ENCODE data around the gene SMARCD2. TPM values are rescaled to one million over a fixed set of nuclear protein-coding genes. Genes with fewer than 3 reads are reported as not detected.
"Not testable (repeated sequence)": the region's sequence is repeated elsewhere in the genome, so short reads cannot be mapped to it uniquely, and the experiment has no call there.

The SMARCD2 gene
- 29.2 TPM for total RNA-seq
- long read RNA-seq, transcript SMARCD2-203 (13 exons, 2,716 nt): major isoform, 19 of 22 reads
- long read RNA-seq, partial matches to known transcripts: 0 of 22 reads
- long read RNA-seq, other reads (novel, unspliced or antisense): 3 of 22 reads

GRCh38 chr17:63842540-63843386, at the start of gene SMARCD2:
TSS of gene SMARCD2 (minus strand) at chr17:63842685. CDS start at chr17:63842674, 11 bp downstream.
- intact Hi-C loops (cut with DNase I): no loop called here
- DNase-seq (ENCODE audit: missing footprints) (peak; percentile 99), ATAC-seq (peak; percentile 84)

GRCh38 chr17:63889026-63889848, 46.8 kb upstream of the SMARCD2 start:
- DNase-seq (ENCODE audit: missing footprints); intact Hi-C loops (cut with DNase I): not testable (repeated sequence)
- ATAC-seq: peak; percentile 73

GRCh38 chr17:63885119-63885518, 42.6 kb upstream of the SMARCD2 start:
- intact Hi-C loops (cut with DNase I); DNase-seq (ENCODE audit: missing footprints); ATAC-seq: not testable (repeated sequence)

GRCh38 chr17:63882626-63883126, 40.2 kb upstream of the SMARCD2 start:
- DNase-seq (ENCODE audit: missing footprints); ATAC-seq; intact Hi-C loops (cut with DNase I): not testable (repeated sequence)

- DNase-seq (ENCODE audit: missing footprints) (no peak), ATAC-seq (peak; percentile 49)
- intact Hi-C loops (cut with DNase I): no loop called here
Measured at GRCh38 chr17:63881935-63882601, 39.6 kb upstream of the SMARCD2 start, which contains the start of gene GH2. TSS of gene GH2 (minus strand) at chr17:63881944. CDS start at chr17:63881801, 143 bp downstream.

- DNase-seq (ENCODE audit: missing footprints); intact Hi-C loops (cut with DNase I): not testable (repeated sequence)
- ATAC-seq: peak; percentile 58
Measured at GRCh38 chr17:63881337-63881736, 38.9 kb upstream of the SMARCD2 start.

- DNase-seq (ENCODE audit: missing footprints): no peak
- intact Hi-C loops (cut with DNase I): no loop called here
- ATAC-seq: no peak
Measured at GRCh38 chr17:63880706-63881105, 38.2 kb upstream of the SMARCD2 start.

- ATAC-seq; DNase-seq (ENCODE audit: missing footprints); intact Hi-C loops (cut with DNase I): not testable (repeated sequence)
Measured at GRCh38 chr17:63878413-63878812, 35.9 kb upstream of the SMARCD2 start.

GRCh38 chr17:63874693-63875092, 32.2 kb upstream of the SMARCD2 start:
- intact Hi-C loops (cut with DNase I); ATAC-seq; DNase-seq (ENCODE audit: missing footprints): not testable (repeated sequence)

- DNase-seq (ENCODE audit: missing footprints); ATAC-seq; intact Hi-C loops (cut with DNase I): not testable (repeated sequence)
Measured at GRCh38 chr17:63874061-63874626, 31.7 kb upstream of the SMARCD2 start.

GRCh38 chr17:63873577-63873976, 31.1 kb upstream of the SMARCD2 start, which contains the start of gene CSH2:
TSS of gene CSH2 (minus strand) at chr17:63873677. CDS start at chr17:63873614, 63 bp downstream.
- ATAC-seq: not testable (repeated sequence)

GRCh38 chr17:63871646-63872365, 29.3 kb upstream of the SMARCD2 start:
- DNase-seq (ENCODE audit: missing footprints); intact Hi-C loops (cut with DNase I); ATAC-seq: not testable (repeated sequence)

More at GRCh38 chr17:63873577-63873976, 31.1 kb upstream of the SMARCD2 start, which contains the start of gene CSH2:
- DNase-seq (ENCODE audit: missing footprints); intact Hi-C loops (cut with DNase I): not testable (repeated sequence)

GRCh38 chr17:63870292-63870665, 27.8 kb upstream of the SMARCD2 start:
- DNase-seq (ENCODE audit: missing footprints); ATAC-seq; intact Hi-C loops (cut with DNase I): not testable (repeated sequence)

GRCh38 chr17:63869491-63870291, 27.2 kb upstream of the SMARCD2 start:
- ATAC-seq; intact Hi-C loops (cut with DNase I); DNase-seq (ENCODE audit: missing footprints): not testable (repeated sequence)

GRCh38 chr17:63866625-63867024, 24.1 kb upstream of the SMARCD2 start:
- peak; percentile 34 for ATAC-seq
- DNase-seq (ENCODE audit: missing footprints); intact Hi-C loops (cut with DNase I): not testable (repeated sequence)

GRCh38 chr17:63859257-63859656, 16.8 kb upstream of the SMARCD2 start:
- DNase-seq (ENCODE audit: missing footprints): no peak

More at GRCh38 chr17:63859257-63859656, 16.8 kb upstream of the SMARCD2 start:
- intact Hi-C loops (cut with DNase I): no loop called here
- ATAC-seq: no peak
